NCI-H1105 (cell line): ENCODE measurements around the gene ZNHIT1.
A peak's percentile ranks its signal among the peaks of the same experiment; 100 is the strongest.

Experiments
- DNase-seq: peaks from one replicate; lab custom pipeline; 2025; lab: John Stamatoyannopoulos, UW

The ZNHIT1 gene

GRCh38 chr7:101218236-101219125 lies 516 bp downstream of the ZNHIT1 start:
- no peak for DNase-seq

GRCh38 chr7:101220295-101220694 lies 2.3 kb downstream of the ZNHIT1 start:
- DNase-seq = no peak

- DNase-seq = no peak
These were observed 4.4 kb downstream of the ZNHIT1 start for GRCh38 chr7:101222275-101222830.

GRCh38 chr7:101223528-101223927 lies 5.6 kb downstream of the ZNHIT1 start:
- no peak for DNase-seq

- DNase-seq = no peak
These were observed 7.7 kb downstream of the ZNHIT1 start for GRCh38 chr7:101225650-101226049.

GRCh38 chr7:101226721-101227120 lies 8.8 kb downstream of the ZNHIT1 start:
- DNase-seq = no peak

GRCh38 chr7:101231644-101232043 lies 13.7 kb downstream of the ZNHIT1 start:
- no peak for DNase-seq

GRCh38 chr7:101232141-101232850 lies 14.3 kb downstream of the ZNHIT1 start:
- DNase-seq = peak; percentile 83

GRCh38 chr7:101233907-101234547 lies 16.1 kb downstream of the ZNHIT1 start:
- DNase-seq = no peak

GRCh38 chr7:101234636-101235035 lies 16.7 kb downstream of the ZNHIT1 start:
- DNase-seq = no peak

GRCh38 chr7:101235050-101235449 lies 17.1 kb downstream of the ZNHIT1 start:
- no peak for DNase-seq

- no peak for DNase-seq
These were observed 17.6 kb downstream of the ZNHIT1 start for GRCh38 chr7:101235522-101235921.

GRCh38 chr7:101236292-101236835 lies 18.4 kb downstream of the ZNHIT1 start:
- DNase-seq = no peak

- DNase-seq = no peak
These were observed 19.5 kb downstream of the ZNHIT1 start, which contains the start of gene CLDN15 for GRCh38 chr7:101237206-101238067. Gene CLDN15, minus strand, starts transcription at chr7:101237802. Its CDS starts 221 bp downstream, at chr7:101237581.

GRCh38 chr7:101238226-101239182 lies 20.5 kb downstream of the ZNHIT1 start:
- DNase-seq = no peak

- no peak for DNase-seq
These were observed 21.4 kb downstream of the ZNHIT1 start for GRCh38 chr7:101239191-101239950.

- no peak for DNase-seq
These were observed 21.9 kb downstream of the ZNHIT1 start for GRCh38 chr7:101239951-101240220.

GRCh38 chr7:101240226-101241014 lies 22.5 kb downstream of the ZNHIT1 start:
- no peak for DNase-seq

- no peak for DNase-seq
These were observed 23.0 kb downstream of the ZNHIT1 start for GRCh38 chr7:101241015-101241363.
